ENCODE data around the gene RIPPLY3.
A peak's percentile ranks its signal among the peaks of the same experiment; 100 is the strongest.
"Not testable (repeated sequence)": the region's sequence is repeated elsewhere in the genome, so short reads cannot be mapped to it uniquely, and the experiment has no call there.

RIPPLY3 gene

DNA sequence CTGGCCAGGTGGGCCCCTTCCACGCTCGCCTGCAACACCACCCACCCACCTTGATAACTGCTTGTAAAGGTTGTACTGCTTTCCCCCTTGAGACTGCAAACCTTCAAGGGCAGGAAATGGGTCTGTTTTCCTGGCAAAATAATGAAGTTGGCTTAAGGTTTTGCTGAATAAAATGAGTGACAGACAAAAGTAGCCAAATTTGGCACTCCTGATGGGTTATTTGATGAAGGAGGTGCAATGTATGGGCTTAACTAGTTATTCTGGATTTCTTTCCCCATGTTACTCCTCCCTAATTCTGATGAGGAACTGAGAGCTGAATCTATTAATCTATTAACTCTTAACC, 25.5 kb upstream of the RIPPLY3 start:
- DNase-seq (ENCODE audit: low spot score): no peak

DNA sequence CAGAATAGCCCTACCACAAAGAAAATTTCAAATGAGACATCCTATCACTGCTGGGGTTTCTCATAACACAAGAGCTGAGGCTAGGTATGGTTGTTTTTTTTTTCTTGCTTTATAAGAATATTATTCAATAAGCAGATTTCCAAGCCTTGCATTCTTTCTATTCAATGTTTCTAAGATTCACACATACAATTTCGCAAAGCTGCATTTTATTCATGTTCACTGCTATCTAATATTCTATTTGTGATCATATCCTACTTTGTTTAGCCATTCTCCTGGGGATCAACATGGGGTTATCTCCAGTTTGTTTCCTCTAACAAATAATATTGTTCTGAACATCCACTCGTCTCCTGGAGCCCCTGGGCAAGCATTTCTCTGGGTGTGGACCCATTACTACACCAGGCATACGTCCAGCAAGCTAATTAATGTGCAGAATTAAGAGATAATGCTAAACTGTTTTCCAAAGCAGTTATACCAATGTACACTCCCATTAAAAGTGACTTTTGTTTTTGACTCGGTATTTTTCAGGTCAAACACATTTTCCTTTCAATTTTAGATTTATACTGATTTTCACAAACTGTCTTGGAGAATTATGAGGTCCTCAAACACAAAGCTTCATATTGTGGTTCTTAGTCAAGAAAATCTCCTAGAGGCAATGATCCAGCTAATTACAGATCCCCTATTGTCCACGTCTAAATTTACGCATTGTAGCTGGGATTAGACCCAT, 24.4 kb upstream of the RIPPLY3 start:
- no peak for DNase-seq (ENCODE audit: low spot score)

DNA sequence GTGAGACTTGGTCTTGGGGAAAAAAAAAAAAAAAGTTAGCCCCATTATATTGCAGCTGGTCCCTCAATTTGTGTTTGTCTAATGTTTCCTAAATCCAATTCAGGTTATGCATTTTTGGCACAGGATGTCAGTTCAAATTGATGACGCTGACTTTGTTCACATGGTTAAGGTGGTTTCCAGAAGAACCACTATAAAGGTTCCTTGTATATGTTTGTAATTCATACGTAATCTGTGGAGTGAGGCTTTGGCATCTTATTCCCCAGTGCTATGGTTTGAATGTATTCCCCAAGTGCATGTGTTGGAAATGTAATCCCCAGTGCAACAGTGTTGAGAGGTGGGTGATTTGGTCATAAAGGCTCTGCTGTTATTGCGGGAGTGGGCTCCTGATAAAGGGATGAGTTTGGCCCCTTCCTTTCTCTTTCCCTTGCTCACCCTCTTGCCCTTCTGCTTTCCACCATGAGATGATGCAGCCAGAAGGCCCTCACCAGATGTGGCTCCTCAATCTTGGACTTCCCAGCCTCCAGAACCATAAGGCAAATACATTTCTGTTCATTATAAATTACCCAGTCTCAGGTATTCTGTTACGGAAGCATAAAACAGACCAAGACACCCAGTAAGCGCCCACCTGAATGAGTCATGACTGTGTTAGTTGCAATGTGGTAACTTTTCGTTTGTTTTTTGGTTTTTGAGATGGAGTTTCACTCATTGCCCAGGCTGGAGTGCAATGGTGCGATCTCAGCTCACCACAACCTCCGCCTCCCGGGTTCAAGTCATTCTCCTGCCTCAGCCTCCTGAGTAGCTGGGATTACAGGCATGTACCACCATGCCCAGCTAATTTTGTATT, 20.5 kb upstream of the RIPPLY3 start:
- no peak for DNase-seq (ENCODE audit: low spot score)

DNA sequence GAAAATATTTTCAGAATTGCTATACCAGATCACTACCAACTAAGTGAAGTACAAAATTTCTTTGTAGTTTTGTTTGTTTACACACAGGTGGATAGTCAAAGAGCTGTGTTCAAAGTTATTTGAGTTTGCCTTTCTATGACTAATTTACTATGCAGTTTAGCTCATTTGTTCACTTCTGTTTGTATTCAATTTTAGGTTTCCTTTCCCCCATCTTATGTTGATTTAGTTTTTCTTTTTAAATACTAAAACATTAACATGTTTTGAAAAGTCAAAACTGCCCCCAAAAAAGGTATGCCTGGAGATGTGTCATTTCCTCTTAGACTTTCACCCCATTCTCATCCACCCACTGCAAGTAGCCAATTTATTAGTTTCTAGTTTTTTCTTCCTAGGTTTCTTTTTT, 18.7 kb upstream of the RIPPLY3 start:
- no peak for DNase-seq (ENCODE audit: low spot score)

DNA sequence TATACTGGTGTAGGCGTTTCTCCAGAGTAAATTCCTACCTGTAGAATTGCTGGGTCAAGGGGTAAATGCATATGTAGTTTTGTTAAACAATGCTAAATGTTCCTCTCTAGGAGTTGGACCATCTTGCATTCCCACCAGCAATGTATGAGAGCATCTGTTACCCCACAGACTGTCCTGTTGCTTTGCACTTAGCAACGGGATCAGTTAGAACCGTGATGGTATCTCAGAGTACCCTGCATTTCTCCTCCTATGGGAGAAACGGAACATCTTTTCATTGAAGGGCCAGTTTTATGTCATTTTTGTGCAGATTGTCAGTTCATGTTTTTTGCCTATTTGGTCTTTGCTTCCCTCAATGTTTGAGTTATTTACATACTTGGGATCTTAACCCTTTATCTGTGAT, 18.0 kb upstream of the RIPPLY3 start:
- DNase-seq (ENCODE audit: low spot score): no peak

DNA sequence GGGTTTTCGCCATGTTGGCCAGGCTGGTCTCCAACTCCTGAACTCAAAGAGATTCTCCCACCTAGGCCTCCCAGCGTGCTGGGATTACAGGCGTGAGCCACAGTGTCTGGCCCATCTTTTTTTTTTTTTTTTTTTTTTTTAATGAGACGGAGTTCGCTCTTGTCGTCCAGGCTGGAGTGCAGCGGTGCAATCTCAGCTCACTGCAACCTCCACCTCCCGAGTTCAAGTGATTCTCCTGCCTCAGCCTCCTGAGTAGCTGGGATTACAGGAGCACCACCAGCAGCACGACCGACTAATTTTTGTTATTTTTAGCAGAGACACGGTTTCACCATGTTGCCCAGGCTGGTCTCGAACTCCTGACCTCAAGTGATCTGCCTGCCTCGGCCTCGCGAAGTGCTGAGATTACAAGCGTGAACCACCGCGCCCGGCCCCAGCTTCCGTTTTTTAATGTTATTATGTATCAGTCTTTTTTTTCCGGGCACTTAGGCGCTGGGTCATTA, 17.3 kb upstream of the RIPPLY3 start:
- not testable (repeated sequence) for DNase-seq (ENCODE audit: low spot score)

DNA sequence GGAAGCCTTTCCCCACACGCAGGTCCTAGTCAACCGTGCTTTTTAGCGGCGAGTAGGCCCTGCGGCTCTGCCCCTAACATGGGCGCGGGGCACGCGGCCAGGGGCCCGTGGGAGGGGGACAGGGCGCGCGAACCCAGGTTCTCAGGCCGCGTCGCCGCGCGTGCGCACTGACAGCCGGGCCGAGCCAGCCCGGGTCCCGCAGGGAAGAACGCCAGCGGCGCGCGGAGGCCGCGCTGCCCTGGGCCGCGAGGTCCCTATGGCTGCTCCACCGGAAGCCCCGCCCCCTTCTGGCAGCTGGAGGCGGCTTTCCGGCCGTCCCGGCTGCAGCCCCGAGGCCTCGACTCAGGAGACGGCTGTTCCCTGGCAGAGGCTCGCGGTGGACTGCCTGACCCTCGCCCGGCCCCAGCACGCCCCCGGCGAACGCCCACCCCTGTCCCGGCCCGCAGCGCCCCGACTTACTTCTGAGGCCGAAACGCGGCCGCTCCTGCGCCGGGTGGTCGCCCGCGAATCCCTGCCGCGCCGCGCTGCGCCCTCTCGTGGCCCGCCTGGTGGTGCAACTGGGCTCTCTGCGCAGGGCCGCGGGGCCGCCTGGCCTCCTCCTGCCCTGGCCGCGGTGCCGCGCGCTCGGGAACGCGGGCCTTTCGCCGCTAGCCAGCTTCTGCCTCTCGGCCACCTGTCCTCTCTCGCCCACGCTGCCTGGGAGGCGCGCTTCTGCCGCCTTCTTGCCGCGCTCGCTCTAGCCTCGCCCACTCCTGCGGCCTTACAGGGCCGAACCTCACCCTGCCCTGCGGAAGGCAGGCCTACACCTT, 16.6 kb upstream of the RIPPLY3 start:
- peak; percentile 94 for DNase-seq (ENCODE audit: low spot score)

DNA sequence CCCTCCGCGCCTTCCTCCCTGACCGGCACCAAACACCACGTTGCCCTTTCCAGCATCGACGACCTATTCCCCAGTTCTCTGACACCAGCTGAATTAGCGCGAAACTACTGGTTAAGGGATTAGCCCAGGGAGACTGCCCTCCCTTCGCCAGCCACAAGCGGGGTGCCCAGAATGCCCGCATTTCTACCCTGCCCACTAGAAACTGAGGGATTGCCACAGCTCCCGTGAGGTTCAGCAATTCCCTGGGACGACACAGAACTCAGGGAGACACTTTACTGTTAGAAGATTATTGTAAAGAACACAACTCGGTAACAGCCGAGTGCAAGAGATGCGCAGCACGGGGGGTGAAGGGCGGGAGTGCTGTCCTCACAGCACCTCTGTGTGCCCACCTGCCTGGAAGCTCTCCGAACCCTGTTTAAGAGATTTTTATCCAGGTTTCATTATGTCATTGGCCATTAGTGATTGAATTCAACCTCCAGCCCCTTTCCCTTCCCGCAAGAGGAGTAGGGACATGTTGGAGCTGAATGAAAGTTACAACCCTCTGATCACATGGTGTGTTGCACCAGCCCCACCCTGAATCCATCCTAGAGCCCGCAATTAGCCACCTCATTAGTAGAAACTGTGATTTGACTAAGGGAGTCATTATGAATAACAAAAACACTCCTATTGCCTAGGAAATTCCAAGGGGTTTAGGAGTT, 15.8 kb upstream of the RIPPLY3 start:
- no peak for DNase-seq (ENCODE audit: low spot score)

DNA sequence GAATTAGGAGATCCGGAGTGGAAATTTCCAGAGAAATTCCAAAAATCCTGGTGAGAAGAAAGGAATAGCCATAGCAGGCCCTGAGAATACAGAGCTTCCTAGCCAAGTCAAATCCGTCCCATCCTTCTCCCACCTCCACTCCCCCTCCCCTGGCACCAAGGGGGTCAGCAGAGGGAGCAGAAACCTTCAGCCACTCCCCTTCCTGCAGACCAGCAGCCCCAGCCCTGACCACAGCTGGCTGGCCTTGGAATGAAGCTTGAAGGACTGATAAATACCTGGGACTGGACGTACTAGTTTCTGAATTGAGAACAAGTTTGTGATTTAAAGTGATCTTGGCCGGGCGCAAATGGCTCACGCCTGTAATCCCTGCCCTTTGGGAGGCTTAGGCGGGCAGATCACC, 13.8 kb upstream of the RIPPLY3 start:
- no peak for DNase-seq (ENCODE audit: low spot score)

DNA sequence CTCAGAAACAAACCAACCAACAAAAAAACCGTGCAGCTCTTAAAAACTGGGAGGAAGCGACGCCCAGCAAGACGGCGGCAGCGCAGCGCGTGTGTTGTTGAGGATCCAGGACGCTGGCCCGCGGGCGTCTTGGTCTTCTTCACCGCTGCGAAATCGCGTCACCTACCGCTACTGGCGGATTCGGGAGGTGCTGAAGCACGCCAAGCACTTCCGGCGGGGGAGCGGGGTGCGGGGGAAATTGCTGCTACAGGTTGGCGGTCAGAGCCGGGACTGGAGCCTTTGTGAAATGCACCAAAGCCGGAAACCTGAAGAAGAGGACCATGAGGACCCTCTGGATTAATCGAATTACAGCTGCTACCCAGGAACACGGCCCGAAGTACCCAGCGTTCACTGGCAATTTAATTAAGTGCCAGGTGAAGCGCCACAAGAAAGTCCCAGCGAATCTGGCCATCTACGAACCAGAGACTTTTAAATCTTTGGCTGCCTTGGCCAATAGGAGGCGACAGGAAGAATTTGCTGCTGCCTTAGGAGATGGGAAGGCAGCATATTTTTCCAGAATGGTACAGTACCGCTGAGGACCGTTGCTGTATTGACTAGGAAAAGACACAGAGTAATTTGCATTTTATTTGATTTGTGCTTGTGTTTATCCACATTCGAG, 11.9 kb upstream of the RIPPLY3 start:
- no peak for DNase-seq (ENCODE audit: low spot score)

DNA sequence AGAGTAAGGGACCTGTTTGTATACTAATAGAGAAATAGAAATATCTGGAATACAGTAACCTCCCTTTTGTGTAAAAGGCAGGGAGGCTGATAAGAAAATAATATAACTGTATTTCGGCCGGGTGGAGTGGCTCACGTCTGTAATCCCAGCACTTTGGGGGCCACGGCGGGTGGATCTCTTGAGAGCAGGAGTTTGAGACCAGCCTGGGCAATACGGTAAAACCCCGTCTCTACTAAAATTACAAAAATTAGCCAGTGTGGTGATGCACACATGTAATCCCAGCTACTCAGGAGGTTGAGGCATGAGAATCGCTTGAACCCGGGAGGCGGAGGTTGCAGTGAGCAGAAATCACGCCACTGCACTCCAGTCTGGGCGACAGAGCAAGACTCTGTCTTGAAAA, 11.2 kb upstream of the RIPPLY3 start:
- DNase-seq (ENCODE audit: low spot score): not testable (repeated sequence)

DNA sequence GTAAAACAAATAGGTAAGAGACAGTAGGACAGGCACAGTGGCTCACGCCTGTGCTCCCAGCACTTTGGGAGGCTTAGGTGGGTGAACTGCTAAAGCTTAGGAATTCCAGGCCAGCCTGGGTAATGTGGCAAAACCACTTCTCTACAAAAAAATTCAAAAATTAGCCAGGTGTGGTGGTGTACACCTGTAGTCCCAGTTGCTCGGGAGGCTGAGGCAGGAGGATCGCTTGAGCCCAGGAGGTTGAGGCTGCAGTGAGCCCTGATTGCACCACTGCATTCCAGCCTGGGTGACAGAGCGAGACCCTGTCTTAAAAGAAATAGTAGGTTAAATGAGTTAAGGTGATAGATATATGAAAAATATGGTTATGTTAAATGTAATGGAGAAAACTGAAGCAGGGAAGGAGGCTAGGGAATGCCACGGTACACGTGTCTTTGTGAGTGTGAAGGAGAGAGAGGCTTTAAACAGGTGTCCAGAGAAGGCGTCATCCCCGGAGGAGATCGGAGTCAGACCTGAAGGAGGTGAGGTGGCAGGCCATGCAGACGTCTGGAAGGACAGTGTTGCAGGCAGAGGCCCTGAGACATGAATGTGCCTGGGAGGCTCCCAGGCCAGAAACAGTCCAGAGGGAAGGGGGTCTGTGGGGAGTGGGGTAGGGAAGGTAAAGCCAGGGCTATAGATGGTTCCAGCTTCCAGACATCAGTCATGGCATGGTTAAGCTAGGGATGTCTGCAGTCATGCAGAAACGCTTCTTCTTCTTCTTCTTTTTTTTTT, 7.2 kb upstream of the RIPPLY3 start:
- DNase-seq (ENCODE audit: low spot score): no peak

DNA sequence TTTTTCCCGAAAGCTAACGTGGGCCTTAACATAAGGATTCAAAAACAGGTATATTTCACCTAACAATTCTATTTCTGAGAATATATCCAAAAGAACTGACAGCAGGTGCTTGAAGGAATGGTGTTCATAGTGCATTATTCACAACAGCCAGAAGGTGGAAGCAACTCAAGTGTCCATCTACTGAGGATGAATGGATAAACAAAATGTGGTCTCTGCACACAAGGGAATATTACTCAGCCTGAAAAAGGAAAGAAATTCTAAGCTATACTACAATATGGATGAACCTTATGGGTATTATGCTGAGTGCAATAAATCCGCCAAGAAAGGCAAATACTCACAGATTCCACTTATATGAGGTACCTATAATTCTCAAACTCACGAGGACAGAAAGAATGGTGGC, 6.1 kb upstream of the RIPPLY3 start:
- no peak for DNase-seq (ENCODE audit: low spot score)

DNA sequence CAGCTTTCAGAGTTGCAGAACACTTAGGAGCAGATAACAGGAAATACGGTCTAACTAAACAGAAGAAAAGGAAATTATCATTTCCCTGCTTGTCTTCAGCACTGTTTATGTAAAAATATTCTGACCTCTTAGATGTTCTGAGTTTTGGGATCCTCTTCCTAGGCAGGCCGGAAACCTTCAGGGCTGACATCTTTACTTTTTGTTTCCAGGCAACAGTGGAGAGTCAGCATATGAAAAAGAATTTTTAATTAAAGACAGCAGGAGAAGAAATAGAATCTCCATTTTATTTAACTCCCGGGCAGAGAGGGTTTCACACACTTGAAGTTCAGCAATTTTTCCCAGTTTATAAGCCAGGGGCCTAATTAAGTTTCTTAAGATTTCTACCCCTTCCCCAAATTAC, 5.1 kb upstream of the RIPPLY3 start:
- no peak for DNase-seq (ENCODE audit: low spot score)

DNA sequence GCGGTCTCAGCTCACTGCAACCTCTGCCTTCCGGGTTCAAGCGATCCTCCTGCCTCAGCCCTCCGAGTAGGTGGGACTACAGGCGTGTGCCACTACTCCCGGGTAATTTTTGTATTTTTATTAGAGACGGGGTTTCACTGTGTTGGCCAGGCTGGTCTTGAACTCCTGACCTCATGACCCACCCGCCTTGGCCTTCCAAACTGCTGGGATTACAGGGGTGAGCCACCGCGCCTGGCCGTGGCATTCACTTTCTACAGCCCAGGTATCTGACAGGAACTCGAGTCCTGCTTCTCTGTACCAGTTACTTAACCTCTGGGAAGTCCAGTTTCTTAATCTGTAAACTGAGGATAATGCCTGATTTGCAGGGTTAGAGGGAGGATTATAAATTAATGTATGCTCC, 3.7 kb upstream of the RIPPLY3 start:
- DNase-seq (ENCODE audit: low spot score): not testable (repeated sequence)

DNA sequence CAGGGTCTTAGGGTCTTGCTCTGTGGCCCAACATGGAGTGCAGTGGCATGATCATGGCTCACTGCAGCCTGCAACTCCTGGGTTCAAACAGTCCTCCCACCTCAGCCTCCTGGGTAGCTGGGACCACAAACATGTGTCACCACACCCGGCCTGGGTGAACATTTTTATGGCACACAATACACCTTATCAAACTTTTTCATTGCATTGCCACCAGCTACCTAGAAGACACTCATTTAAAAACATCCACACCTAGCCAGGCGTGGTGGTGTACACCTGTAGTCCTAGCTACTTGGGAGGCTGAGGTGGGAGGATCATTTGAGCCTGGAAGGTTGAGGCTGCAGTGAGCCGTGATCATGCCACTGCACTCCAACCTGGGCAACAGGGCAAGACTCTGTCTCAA, 2.6 kb upstream of the RIPPLY3 start:
- DNase-seq (ENCODE audit: low spot score): not testable (repeated sequence)

DNA sequence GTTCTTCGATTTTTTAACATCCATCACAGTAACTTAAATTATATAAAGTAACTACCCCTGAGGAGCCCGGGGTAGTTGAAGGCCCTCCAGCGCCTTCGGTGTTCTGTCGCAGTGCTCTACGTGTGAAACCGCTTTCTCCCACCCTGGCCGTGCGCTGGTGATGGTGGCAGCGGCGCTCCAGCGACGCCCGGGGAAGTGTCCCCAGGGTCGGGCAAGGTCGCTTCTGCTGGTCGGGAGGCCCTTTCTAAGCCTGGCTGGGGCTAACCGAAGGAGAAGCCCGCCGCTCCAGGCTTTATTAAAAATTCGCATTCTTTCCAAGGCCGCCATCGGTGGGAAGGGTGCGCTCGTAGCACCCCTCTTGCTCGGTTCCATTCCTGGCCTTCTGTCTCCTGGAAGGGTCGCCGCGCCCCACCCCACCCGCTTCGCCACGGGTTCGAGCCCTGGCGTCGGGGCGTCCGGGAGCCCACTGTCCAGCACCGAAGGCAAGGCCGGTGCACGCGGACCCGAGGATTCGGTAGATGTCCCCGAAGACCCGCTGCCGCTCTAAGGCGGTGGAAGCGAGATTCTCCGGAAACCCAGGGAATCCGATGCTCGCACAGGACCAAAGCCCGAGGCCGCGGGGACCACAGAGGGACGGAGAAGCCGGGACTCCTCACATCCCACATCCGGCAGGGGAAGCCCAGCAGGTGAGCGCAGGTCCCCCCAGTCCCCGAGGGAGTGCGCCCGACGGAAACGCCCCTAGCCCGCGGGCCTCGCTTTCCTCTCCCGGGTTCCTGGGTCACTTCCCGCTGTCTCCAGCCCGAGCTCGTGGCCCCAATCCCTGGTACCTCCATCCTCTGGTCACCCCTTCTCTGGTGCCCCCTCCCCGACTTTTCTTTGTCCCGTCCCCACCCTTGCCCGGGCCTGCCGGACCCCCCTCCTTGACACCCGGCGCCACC, 685 bp upstream of the RIPPLY3 start:
- DNase-seq (ENCODE audit: low spot score): no peak

DNA sequence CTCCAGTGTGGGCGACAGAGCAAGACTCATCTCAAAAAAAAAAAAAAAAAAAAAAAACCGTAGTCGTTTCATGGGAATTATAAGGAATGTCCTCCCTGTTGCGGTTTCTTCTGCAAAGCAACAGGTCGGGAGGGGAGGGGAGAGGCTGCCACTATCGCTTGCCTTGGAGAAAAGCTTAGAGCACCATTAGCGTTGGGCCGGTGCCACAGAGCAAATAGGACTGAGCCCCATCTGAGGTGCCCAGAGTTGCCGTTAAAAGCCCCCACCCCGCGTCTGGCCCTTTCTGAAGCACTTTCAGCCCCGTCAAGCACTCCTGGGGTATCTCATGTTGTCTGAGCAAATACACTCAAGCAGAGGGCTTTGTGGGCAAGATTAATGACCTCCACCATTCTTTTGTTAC, 2.2 kb downstream of the RIPPLY3 start:
- DNase-seq (ENCODE audit: low spot score): no peak

DNA sequence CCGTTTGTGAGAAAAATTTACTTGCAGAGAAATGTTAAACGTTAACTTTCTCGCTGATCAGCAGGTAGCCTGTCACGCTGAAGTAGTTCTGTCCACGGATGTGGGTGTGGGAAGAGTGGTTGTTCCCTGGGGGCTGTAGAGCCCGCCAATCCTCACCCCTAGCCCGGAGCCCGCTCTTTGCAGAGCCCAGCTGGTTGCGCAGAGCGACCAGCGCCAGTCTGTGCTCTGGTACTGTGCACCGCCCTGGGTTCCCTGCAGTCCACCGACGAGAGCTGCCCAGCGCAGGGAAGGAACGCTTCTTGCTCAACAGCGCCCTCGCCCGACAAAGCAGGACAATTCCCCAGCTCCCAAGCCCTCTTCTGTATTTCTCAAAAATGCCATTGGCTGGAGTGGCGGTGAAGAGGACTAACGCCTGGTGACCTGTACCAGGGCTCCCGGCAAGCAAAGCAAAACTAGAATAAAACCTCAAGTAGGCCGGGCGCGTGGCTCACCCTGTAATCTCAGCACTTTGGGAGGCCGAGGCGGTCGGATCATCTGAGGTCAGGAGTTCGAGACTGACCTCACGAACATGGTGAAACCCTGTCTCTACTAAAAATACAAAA, 3.3 kb downstream of the RIPPLY3 start:
- peak; percentile 69 for DNase-seq (ENCODE audit: low spot score)

Measured in putamen (tissue), 1 donor.